Measurements from ENCODE around the gene SYT7. TPM values are rescaled to one million over a fixed set of nuclear protein-coding genes. Genes with fewer than 3 reads are reported as not detected.

Gene SYT7
- polyA plus RNA-seq, 1 experiment: 0.04 TPM

DNA sequence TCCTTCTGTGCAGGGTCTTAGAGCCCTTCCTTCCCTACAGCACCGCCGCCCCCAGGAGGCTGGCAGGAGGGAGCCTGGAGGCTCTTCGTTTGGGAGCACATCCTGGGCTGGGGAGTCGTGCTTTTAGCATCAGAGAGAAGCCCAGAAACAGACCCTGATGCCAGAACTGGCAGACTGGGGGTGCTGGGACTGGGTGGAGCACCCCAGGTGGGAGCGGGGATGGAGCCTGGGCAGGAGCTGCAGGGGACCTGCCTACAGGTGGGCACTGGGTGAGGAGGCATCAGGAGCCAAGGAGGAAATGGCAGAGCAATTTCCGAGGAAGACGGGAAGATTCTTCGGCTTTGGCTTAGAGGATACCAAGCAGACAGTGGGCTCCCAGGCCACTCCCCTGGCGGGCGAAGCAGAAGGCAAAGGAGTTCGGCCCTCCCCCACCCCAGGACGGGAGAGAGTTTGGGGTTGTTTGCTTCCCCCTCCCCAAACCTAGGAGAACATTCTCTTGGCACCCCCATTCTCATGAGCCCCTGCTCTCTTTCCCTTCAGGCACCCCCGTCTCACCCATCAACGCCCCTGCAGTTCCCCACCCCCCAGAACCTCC, 1.1 kb downstream of the SYT7 start:
- ChIA-PET POLR2A (no interaction called here), CTCF (interaction anchor here (3.9 kb wide), 1 partner anchor 63 kb away, joined by 13 read pairs; no protein-coding TSS in a partner anchor)
- DNase-seq (ENCODE audit: low read depth): no peak
- TF ChIP-seq, protein P1, sequence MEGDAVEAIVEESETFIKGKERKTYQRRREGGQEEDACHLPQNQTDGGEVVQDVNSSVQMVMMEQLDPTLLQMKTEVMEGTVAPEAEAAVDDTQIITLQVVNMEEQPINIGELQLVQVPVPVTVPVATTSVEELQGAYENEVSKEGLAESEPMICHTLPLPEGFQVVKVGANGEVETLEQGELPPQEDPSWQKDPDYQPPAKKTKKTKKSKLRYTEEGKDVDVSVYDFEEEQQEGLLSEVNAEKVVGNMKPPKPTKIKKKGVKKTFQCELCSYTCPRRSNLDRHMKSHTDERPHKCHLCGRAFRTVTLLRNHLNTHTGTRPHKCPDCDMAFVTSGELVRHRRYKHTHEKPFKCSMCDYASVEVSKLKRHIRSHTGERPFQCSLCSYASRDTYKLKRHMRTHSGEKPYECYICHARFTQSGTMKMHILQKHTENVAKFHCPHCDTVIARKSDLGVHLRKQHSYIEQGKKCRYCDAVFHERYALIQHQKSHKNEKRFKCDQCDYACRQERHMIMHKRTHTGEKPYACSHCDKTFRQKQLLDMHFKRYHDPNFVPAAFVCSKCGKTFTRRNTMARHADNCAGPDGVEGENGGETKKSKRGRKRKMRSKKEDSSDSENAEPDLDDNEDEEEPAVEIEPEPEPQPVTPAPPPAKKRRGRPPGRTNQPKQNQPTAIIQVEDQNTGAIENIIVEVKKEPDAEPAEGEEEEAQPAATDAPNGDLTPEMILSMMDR (IDR thresholded peaks at IDR 0.05; ENCODE audit: insufficient read depth, low read depth, low read length): 0 out of 2 replicates have a peak, but pooled peaks have one; percentile 1
- H3K4me3 ChIP-seq (ENCODE audit: low read depth, low read length): no peak overlapping the region
- no peaks in the 10 kb centered on the region for H3K36me3 ChIP-seq (ENCODE audit: control insufficient read depth, insufficient read depth, low read length)
- peaks cover 36% of the 10 kb centered on the region for H3K27me3 ChIP-seq (ENCODE audit: control insufficient read depth, insufficient read depth, low read length)

DNA sequence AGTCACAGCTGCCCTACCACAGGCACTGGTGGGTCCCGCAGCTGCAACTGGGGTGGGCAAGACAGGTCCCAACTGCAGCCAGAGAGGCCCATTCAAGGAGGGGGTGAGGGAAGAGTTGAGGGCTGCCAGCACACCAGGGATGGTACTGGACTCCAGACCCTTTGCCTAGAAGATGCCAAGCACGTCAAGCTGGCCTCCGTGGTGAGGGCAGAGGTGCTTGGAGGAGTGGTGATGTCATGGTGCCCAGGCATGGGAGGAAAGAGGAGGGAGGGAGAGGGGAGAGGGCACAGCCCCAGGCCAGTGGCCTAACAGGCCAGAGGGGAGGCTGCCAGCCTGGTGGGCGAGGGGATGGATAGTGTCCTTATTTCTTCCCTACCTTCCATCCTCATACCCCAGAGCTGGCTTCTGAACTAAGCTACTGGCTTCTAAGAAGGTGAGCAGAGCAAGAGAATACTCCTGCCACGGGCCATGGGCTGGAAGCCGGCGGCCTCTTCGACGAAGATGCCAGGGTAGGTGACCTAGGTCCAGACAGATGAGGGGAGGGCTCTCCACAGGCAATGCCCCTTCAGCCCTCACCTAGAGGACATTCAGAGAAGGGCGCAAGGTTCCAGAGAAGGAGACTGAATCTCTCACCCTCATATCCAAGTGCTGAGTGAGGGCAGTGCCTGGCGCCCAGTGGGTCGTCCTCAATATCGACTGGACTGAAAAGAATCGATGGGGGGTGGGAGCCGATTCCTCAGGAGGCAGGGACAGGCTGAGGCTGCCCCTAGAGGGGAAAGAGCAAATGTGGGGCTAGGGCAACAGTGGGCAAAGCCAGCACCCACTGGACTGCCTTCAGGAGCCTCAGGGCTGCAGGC, 1.8 kb downstream of the SYT7 start:
- DNase-seq (ENCODE audit: low read depth): no peak
- Histone ChIP-seq H3K27me3 (ENCODE audit: control insufficient read depth, insufficient read depth, low read length) (peaks cover 41% of the 10 kb centered on the region), H3K4me3 (ENCODE audit: low read depth, low read length) (no peak overlapping the region), H3K36me3 (ENCODE audit: control insufficient read depth, insufficient read depth, low read length) (no peaks in the 10 kb centered on the region)
- POLR2A ChIA-PET: no interaction called here
- CTCF ChIA-PET: interaction anchor here (3.9 to 4.6 kb wide), 2 partner anchors 49 to 62 kb away, joined by 12 to 13 read pairs; no protein-coding TSS in a partner anchor
- TF ChIP-seq, protein P1 (IDR thresholded peaks at IDR 0.05; ENCODE audit: insufficient read depth, low read depth, low read length): 0 out of 2 replicates have a peak, but pooled peaks have one; percentile 1

DNA sequence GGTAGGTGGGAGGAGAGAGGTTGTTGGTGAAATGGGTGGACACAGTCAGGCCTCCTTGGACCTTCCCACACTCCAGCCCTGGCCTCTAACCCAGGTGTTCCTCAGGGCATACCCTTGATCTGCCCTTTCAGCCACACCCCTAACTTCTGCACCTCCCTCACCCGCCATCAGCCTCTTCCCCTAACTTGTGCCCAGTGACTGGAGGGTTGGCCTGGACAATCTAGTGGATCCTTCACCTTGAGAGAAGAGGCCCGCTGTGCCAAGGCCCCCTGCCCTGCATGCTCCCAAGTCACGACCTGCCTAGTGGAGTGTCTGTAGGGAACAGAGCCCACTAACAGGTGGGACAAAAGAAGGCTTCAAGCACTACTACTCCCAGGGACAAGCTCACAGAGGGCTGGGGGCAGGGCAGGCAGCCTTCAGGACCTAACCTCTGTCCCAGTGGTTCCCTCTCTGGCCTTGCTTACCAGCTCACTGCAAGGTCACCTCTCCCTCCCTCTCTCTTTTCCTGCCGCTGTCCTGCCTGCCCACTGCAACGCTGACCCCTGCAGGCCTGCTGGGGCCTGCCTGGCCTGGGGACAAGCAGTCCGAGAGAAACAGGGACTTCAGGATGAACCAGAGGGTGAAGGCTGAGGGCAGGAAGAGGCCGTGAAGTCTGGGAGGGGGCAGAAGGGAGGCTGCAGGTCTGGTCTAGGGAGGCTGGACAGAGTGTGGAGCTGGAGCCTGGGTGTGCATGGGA, 3.3 kb downstream of the SYT7 start:
- Histone ChIP-seq H3K4me3 (ENCODE audit: low read depth, low read length) (no peak overlapping the region), H3K36me3 (ENCODE audit: control insufficient read depth, insufficient read depth, low read length) (no peaks in the 10 kb centered on the region), H3K27me3 (ENCODE audit: control insufficient read depth, insufficient read depth, low read length) (peaks cover 41% of the 10 kb centered on the region)
- TF ChIP-seq, protein P1 (IDR thresholded peaks at IDR 0.05; ENCODE audit: insufficient read depth, low read depth, low read length): peak; percentile 21; the same call in 1 of the 2 replicates
- ChIA-PET CTCF (interaction anchor here (1.2 to 4.6 kb wide), 4 partner anchors 13 to 61 kb away, joined by 3 to 13 read pairs (median 8); no protein-coding TSS in a partner anchor), POLR2A (no interaction called here)
- DNase-seq (ENCODE audit: low read depth): no peak

DNA sequence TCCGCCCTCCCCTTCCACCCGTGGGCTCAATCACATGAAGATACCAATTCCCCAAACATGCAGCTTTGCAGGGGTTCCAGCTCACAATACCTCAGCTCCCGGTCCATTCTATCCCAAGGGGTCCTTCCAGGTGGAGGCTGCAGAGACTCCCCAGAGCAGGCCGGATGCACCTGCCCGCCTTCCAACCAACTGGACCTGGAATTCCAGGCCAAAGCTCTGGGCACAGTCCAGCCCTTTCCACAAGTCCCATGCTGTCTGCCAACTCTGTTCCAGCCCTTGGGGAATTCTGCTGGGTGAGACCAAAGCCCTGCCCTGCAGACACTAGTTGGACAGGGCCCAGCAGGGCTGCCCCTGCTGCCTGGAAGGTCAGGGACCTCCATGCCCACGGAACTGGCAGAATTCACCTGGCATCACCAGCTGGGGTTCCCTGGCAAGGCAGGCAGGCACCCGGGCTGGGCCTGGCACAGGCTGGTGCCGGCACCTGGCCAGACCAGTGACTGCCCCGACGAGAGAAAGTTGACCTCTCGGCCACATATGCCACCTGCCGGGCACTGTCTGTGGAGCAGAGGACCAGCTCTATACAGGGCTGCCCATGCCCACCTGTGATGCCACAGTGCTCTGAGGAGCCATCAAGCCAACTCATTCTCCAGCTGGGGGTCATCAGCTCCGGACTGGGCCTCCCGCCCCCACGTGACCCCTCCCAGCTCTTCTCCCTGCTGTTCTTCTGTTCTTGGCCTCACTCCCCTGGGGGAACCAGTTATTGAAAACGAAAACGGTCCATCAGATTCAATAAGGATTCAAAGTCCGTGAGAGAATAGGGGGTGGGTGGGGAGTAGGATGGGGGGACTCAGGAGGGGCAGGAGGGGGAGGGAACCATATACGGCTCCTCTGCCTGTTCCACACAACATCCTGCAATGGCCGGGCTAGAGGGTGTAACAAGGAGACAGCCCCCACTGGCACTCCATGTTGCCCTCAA, 4.7 kb downstream of the SYT7 start:
- CTCF ChIA-PET: interaction anchor here (1.0 to 4.6 kb wide), 4 partner anchors 9 to 158 kb away, joined by 3 to 12 read pairs (median 3); no protein-coding TSS in a partner anchor
- no peak overlapping the region for H3K4me3 ChIP-seq (ENCODE audit: low read depth, low read length)
- POLR2A ChIA-PET: no interaction called here
- TF ChIP-seq, protein P1 (IDR thresholded peaks at IDR 0.05; ENCODE audit: insufficient read depth, low read depth, low read length): no peak
- H3K36me3 ChIP-seq (ENCODE audit: control insufficient read depth, insufficient read depth, low read length): no peaks in the 10 kb centered on the region
- H3K27me3 ChIP-seq (ENCODE audit: control insufficient read depth, insufficient read depth, low read length): peaks cover 38% of the 10 kb centered on the region
- no peak for DNase-seq (ENCODE audit: low read depth)

Measured in BJ (cell line).